Right forelimb (tissue), 1 donor: ENCODE results near the gene ASB1.
A peak's percentile ranks its signal among the peaks of the same experiment; 100 is the strongest.

Experiments
- DNase-seq: peaks from one replicate; pipeline ENCODE4 v3.0.0-alpha.2; 2018

Gene ASB1

GRCh38 chr2:238426568-238427434, at the start of gene ASB1:
Gene ASB1, plus strand, starts transcription at chr2:238426927. Its CDS starts 144 bp downstream, at chr2:238427071.
- peak; percentile 91 for DNase-seq

GRCh38 chr2:238378230-238379095, 48.3 kb upstream of the ASB1 start:
- DNase-seq = no peak

- DNase-seq = no peak
Measured at GRCh38 chr2:238379096-238379810, 47.5 kb upstream of the ASB1 start.

- DNase-seq = no peak
Measured at GRCh38 chr2:238380336-238380735, 46.4 kb upstream of the ASB1 start.

GRCh38 chr2:238380785-238381184, 45.9 kb upstream of the ASB1 start:
- no peak for DNase-seq

- no peak for DNase-seq
Measured at GRCh38 chr2:238381341-238382115, 45.2 kb upstream of the ASB1 start.

GRCh38 chr2:238382381-238382781, 44.3 kb upstream of the ASB1 start:
- DNase-seq = no peak

GRCh38 chr2:238383135-238383534, 43.6 kb upstream of the ASB1 start:
- no peak for DNase-seq

GRCh38 chr2:238383743-238384380, 42.9 kb upstream of the ASB1 start:
- no peak for DNase-seq

GRCh38 chr2:238387332-238387731, 39.4 kb upstream of the ASB1 start:
- DNase-seq = no peak

- no peak for DNase-seq
Measured at GRCh38 chr2:238388794-238389193, 37.9 kb upstream of the ASB1 start.

- no peak for DNase-seq
Measured at GRCh38 chr2:238389988-238390589, 36.6 kb upstream of the ASB1 start.

GRCh38 chr2:238391042-238391689, 35.6 kb upstream of the ASB1 start:
- no peak for DNase-seq

GRCh38 chr2:238396663-238397062, 30.1 kb upstream of the ASB1 start:
- DNase-seq = no peak

GRCh38 chr2:238397356-238397755, 29.4 kb upstream of the ASB1 start:
- DNase-seq = no peak

- DNase-seq = no peak
Measured at GRCh38 chr2:238398577-238398976, 28.1 kb upstream of the ASB1 start.

- DNase-seq = no peak
Measured at GRCh38 chr2:238399094-238399493, 27.6 kb upstream of the ASB1 start.

- DNase-seq = no peak
Measured at GRCh38 chr2:238401551-238401950, 25.2 kb upstream of the ASB1 start.

- DNase-seq = no peak
Measured at GRCh38 chr2:238403632-238404405, 22.9 kb upstream of the ASB1 start.
